MM.1S (cell line): Measurements from ENCODE around the gene BPHL.

Experiments used
- DNase-seq: peaks from one replicate; pipeline ENCODE4 v3.0.0-alpha.2; 2015
- H2AFZ ChIP-seq: fragments of 300-600 bp; sonication (generic); 2 replicates; pipeline ENCODE4 v1.6.0; 2016; ENCODE audit warnings: antibody characterized with exemption, low read length
- H3F3A ChIP-seq: fragments of 300-600 bp; sonication (generic); 2 replicates; pipeline ENCODE4 v1.6.1; 2016; ENCODE audit warnings: mild to moderate bottlenecking, antibody characterized with exemption, low read length, moderate library complexity, mixed read lengths; ENCODE audit not compliant: insufficient read depth
- H3K27ac ChIP-seq: fragments of 300-600 bp; sonication (generic); 2 replicates; pipeline ENCODE4 v1.5.1; 2016; ENCODE audit warnings: mild to moderate bottlenecking, low read length
- H3K27me3 ChIP-seq: fragments of 300-600 bp; sonication (generic); replicated peaks from 2 replicates; pipeline ENCODE4 v1.6.0; 2016; ENCODE audit warnings: low read length; ENCODE audit not compliant: insufficient read depth
- H3K36me3 ChIP-seq: fragments of 300-600 bp; sonication (generic); replicated peaks from 2 replicates; pipeline ENCODE4 v1.6.1; 2016; ENCODE audit warnings: mild to moderate bottlenecking, low read length, mixed read lengths; ENCODE audit not compliant: insufficient read depth
- H3K4me1 ChIP-seq: fragments of 300-600 bp; sonication (generic); 2 replicates; pipeline ENCODE4 v1.6.1; 2016; ENCODE audit warnings: low read length, mixed read lengths
- H3K4me2 ChIP-seq: fragments of 300-600 bp; sonication (generic); 2 replicates; pipeline ENCODE4 v1.6.0; 2016; ENCODE audit warnings: low read depth, low read length
- H3K4me3 ChIP-seq: fragments of 300-600 bp; sonication (generic); 2 replicates; pipeline ENCODE4 v1.5.1; 2016; ENCODE audit warnings: low read length, mixed read lengths
- H3K79me2 ChIP-seq: fragments of 300-600 bp; sonication (generic); 2 replicates; pipeline ENCODE4 v1.6.1; 2016; ENCODE audit warnings: mixed run types, low read length, mixed read lengths
- H3K9ac ChIP-seq: fragments of 300-600 bp; sonication (generic); 2 replicates; pipeline ENCODE4 v1.6.1; 2016; ENCODE audit warnings: low read length, mixed read lengths
- H3K9me2 ChIP-seq: fragments of 300-600 bp; sonication (generic); replicated peaks from 2 replicates; pipeline ENCODE4 v1.6.1; 2016; ENCODE audit warnings: mild to moderate bottlenecking, low read length, mixed read lengths; ENCODE audit not compliant: insufficient read depth
- H3K9me3 ChIP-seq: fragments of 300-600 bp; sonication (generic); replicated peaks from 2 replicates; pipeline ENCODE4 v1.6.1; 2016; ENCODE audit warnings: mild to moderate bottlenecking, low read length, mixed read lengths; ENCODE audit not compliant: insufficient read depth
- H4K20me1 ChIP-seq: fragments of 300-600 bp; sonication (generic); 2 replicates; pipeline ENCODE4 v1.6.1; 2016; ENCODE audit warnings: mild to moderate bottlenecking, low read length, moderate library complexity, mixed read lengths; ENCODE audit not compliant: insufficient read depth
- CTCF ChIP-seq: fragments of 300-600 bp; sonication (generic); IDR thresholded peaks from 2 replicates; pipeline ENCODE4 v1.5.1; 2016; ENCODE audit warnings: antibody characterized with exemption, low read length, mixed read lengths
- EZH2 ChIP-seq: fragments of 300-600 bp; sonication (generic); optimal IDR thresholded peaks from 2 replicates; pipeline ENCODE3; 2017; ENCODE audit warnings: low read depth, mild to moderate bottlenecking, antibody characterized with exemption, low read length, mixed read lengths
- EZH2phosphoT487 ChIP-seq: fragments of 300-600 bp; sonication (generic); IDR thresholded peaks from 2 replicates; pipeline ENCODE4 v1.6.1; 2018; ENCODE audit warnings: antibody characterized with exemption, low read length

The BPHL gene

GRCh38 chr6:3157131-3157933 lies 38.8 kb downstream of the BPHL start, which contains the start of gene TUBB2A:
TUBB2A (minus strand) TSS chr6:3157544; CDS start chr6:3157463, 81 bp downstream.
- no peak within 1 kb of the TSS for H3K27ac ChIP-seq
- H3K4me1 ChIP-seq, result no peaks in the 10 kb centered on the region
- H3K9ac ChIP-seq, result peak within 1 kb of the TSS; percentile 37; the same call in 1 of the 2 replicates
- H3K9me3 ChIP-seq, result no peaks in the 10 kb centered on the region
- peak within 1 kb of the TSS; percentile 63 for H3K4me3 ChIP-seq
- peak within 1 kb of the TSS; percentile 88 for H3K4me2 ChIP-seq
- no peaks in the 10 kb centered on the region for H3K79me2 ChIP-seq
- H3F3A ChIP-seq, result no peaks in the 10 kb centered on the region
- H3K36me3 ChIP-seq, result no peaks in the 10 kb centered on the region
- H3K27me3 ChIP-seq, result peaks cover 32% of the 10 kb centered on the region
- H2AFZ ChIP-seq, result peak within 1 kb of the TSS; percentile 83
- DNase-seq, result peak; percentile 73
- no peaks in the 10 kb centered on the region for H3K9me2 ChIP-seq
- TF ChIP-seq EZH2, result no peak
- TF ChIP-seq CTCF, result peak; percentile 43
- no peak for TF ChIP-seq EZH2phosphoT487
- H4K20me1 ChIP-seq, result no peaks in the 10 kb centered on the region

- H3K4me2 ChIP-seq, result no peak overlapping the region
- H3K79me2 ChIP-seq, result no peaks in the 10 kb centered on the region
- peaks cover 32% of the 10 kb centered on the region for H3K27me3 ChIP-seq
- no peak for DNase-seq
- H4K20me1 ChIP-seq, result no peaks in the 10 kb centered on the region
- H2AFZ ChIP-seq, result no peak overlapping the region
- no peak overlapping the region for H3K27ac ChIP-seq
- no peak overlapping the region for H3K4me3 ChIP-seq
- H3F3A ChIP-seq, result no peaks in the 10 kb centered on the region
- H3K36me3 ChIP-seq, result no peaks in the 10 kb centered on the region
- TF ChIP-seq EZH2phosphoT487 (no peak), CTCF (no peak), EZH2 (no peak)
- H3K4me1 ChIP-seq, result no peaks in the 10 kb centered on the region
- H3K9me2 ChIP-seq, result no peaks in the 10 kb centered on the region
- no peak overlapping the region for H3K9ac ChIP-seq
- no peaks in the 10 kb centered on the region for H3K9me3 ChIP-seq
These were observed 41.6 kb downstream of the BPHL start for GRCh38 chr6:3159805-3160781.

- Histone ChIP-seq H3K4me1 (no peaks in the 10 kb centered on the region), H3K9ac (no peak overlapping the region)
These were observed 43.6 kb downstream of the BPHL start for GRCh38 chr6:3162067-3162497.

More at GRCh38 chr6:3162067-3162497, 43.6 kb downstream of the BPHL start:
- no peak overlapping the region for H3K27ac ChIP-seq
- no peak overlapping the region for H3K4me2 ChIP-seq
- H4K20me1 ChIP-seq, result no peaks in the 10 kb centered on the region
- no peaks in the 10 kb centered on the region for H3K9me2 ChIP-seq
- TF ChIP-seq CTCF, result no peak
- H3K27me3 ChIP-seq, result peaks cover 32% of the 10 kb centered on the region
- DNase-seq, result no peak
- no peaks in the 10 kb centered on the region for H3F3A ChIP-seq
- no peaks in the 10 kb centered on the region for H3K79me2 ChIP-seq
- H2AFZ ChIP-seq, result no peak overlapping the region
- no peaks in the 10 kb centered on the region for H3K9me3 ChIP-seq
- no peaks in the 10 kb centered on the region for H3K36me3 ChIP-seq
- no peak overlapping the region for H3K4me3 ChIP-seq
